Measurements from ENCODE around the gene FHAD1.

GRCh38 chr1:15443281-15443680 lies 196.3 kb downstream of the FHAD1 start:
- TF ChIP-seq, protein P1, sequence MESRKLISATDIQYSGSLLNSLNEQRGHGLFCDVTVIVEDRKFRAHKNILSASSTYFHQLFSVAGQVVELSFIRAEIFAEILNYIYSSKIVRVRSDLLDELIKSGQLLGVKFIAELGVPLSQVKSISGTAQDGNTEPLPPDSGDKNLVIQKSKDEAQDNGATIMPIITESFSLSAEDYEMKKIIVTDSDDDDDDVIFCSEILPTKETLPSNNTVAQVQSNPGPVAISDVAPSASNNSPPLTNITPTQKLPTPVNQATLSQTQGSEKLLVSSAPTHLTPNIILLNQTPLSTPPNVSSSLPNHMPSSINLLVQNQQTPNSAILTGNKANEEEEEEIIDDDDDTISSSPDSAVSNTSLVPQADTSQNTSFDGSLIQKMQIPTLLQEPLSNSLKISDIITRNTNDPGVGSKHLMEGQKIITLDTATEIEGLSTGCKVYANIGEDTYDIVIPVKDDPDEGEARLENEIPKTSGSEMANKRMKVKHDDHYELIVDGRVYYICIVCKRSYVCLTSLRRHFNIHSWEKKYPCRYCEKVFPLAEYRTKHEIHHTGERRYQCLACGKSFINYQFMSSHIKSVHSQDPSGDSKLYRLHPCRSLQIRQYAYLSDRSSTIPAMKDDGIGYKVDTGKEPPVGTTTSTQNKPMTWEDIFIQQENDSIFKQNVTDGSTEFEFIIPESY (IDR thresholded peaks at IDR 0.05): no peak
- TF ChIP-seq, protein P2, sequence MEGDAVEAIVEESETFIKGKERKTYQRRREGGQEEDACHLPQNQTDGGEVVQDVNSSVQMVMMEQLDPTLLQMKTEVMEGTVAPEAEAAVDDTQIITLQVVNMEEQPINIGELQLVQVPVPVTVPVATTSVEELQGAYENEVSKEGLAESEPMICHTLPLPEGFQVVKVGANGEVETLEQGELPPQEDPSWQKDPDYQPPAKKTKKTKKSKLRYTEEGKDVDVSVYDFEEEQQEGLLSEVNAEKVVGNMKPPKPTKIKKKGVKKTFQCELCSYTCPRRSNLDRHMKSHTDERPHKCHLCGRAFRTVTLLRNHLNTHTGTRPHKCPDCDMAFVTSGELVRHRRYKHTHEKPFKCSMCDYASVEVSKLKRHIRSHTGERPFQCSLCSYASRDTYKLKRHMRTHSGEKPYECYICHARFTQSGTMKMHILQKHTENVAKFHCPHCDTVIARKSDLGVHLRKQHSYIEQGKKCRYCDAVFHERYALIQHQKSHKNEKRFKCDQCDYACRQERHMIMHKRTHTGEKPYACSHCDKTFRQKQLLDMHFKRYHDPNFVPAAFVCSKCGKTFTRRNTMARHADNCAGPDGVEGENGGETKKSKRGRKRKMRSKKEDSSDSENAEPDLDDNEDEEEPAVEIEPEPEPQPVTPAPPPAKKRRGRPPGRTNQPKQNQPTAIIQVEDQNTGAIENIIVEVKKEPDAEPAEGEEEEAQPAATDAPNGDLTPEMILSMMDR (IDR thresholded peaks at IDR 0.05; ENCODE audit: low read depth, low read length, missing input control): no peak
- TF ChIP-seq YY1 (IDR thresholded peaks at IDR 0.05) (no peak), RAD21 (IDR thresholded peaks at IDR 0.05) (no peak)

All from liver (tissue), 3 donors.